Measurements from ENCODE around the gene XDH.

Gene XDH

GRCh38 chr2:31300309-31300708 lies 114.2 kb downstream of the XDH start:
- ChIA-PET CTCF (interaction anchor here (0.6 to 1.5 kb wide), 6 partner anchors 8 to 1155 kb away, joined by 3 to 6 read pairs (median 3); no protein-coding TSS in a partner anchor), POLR2A (no interaction called here)
- DNase-seq (ENCODE audit: extremely low spot score) = no peak
- TF ChIP-seq, protein P1, sequence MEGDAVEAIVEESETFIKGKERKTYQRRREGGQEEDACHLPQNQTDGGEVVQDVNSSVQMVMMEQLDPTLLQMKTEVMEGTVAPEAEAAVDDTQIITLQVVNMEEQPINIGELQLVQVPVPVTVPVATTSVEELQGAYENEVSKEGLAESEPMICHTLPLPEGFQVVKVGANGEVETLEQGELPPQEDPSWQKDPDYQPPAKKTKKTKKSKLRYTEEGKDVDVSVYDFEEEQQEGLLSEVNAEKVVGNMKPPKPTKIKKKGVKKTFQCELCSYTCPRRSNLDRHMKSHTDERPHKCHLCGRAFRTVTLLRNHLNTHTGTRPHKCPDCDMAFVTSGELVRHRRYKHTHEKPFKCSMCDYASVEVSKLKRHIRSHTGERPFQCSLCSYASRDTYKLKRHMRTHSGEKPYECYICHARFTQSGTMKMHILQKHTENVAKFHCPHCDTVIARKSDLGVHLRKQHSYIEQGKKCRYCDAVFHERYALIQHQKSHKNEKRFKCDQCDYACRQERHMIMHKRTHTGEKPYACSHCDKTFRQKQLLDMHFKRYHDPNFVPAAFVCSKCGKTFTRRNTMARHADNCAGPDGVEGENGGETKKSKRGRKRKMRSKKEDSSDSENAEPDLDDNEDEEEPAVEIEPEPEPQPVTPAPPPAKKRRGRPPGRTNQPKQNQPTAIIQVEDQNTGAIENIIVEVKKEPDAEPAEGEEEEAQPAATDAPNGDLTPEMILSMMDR (IDR thresholded peaks at IDR 0.05; ENCODE audit: control extremely low read depth, extremely low read depth, low read depth, missing control alignments) = no peak

- TF ChIP-seq, protein P1 (IDR thresholded peaks at IDR 0.05; ENCODE audit: control extremely low read depth, extremely low read depth, low read depth, missing control alignments) = no peak
- no peak for DNase-seq (ENCODE audit: extremely low spot score)
- POLR2A ChIA-PET = no interaction called here
- CTCF ChIA-PET = interaction anchor here (1.2 to 1.5 kb wide), 4 partner anchors 10 to 129 kb away, joined by 3 to 6 read pairs (median 3); no protein-coding TSS in a partner anchor
Observed at GRCh38 chr2:31299547-31299946, 115.0 kb downstream of the XDH start.

DNA sequence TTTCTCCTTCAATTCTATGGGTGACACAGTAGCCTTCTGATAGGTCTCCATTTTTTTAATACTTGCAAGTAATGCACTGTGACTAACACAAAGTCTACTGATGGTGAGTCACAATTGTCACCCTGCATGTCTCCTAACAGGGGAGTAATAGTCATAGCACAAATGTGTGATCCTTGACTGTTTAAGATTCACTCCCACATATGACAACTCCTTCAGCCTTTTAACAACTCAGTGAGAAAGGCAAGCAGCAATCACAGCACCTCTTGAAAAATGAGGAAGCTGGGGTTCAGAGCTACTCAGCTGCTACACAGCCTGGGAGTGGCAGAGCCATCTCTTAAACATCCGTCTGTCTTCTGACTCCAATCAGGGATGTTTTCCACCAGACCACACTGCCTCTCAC lies 116.8 kb downstream of the XDH start:
- TF ChIP-seq, protein P1 (IDR thresholded peaks at IDR 0.05; ENCODE audit: control extremely low read depth, extremely low read depth, low read depth, missing control alignments) = no peak
- no peak for DNase-seq (ENCODE audit: extremely low spot score)
- ChIA-PET CTCF (no interaction called here), POLR2A (no interaction called here)

- TF ChIP-seq, protein P1 (IDR thresholded peaks at IDR 0.05; ENCODE audit: control extremely low read depth, extremely low read depth, low read depth, missing control alignments) = no peak
- no peak for DNase-seq (ENCODE audit: extremely low spot score)
- ChIA-PET POLR2A (no interaction called here), CTCF (interaction anchor here (1.1 kb wide), 1 partner anchor 16 kb away, joined by 3 read pairs; no protein-coding TSS in a partner anchor)
Observed at GRCh38 chr2:31296641-31297287, 117.8 kb downstream of the XDH start.

DNA sequence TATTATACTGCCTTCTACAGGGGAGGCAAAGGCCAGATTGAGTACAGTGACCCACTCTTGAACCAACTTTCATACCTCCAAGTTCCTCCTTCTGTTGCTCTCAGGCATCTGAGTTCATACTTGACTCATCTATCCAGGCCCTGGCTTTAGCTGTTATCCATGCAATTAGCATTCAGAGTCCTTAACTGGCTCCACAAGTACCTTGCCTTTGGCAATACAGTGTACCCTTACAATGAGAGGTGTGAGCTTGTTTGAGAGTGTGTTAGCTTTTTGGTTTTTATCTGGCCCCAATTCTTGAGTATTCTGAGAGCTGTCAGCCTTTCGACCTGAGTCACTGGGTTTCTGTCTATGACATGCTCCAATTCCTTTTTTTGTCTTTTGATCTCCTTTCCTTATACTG lies 120.3 kb downstream of the XDH start:
- TF ChIP-seq, protein P1 (IDR thresholded peaks at IDR 0.05; ENCODE audit: control extremely low read depth, extremely low read depth, low read depth, missing control alignments) = no peak
- no peak for DNase-seq (ENCODE audit: extremely low spot score)
- CTCF ChIA-PET = interaction anchor here (1.6 to 1.7 kb wide), 2 partner anchors 15 to 86 kb away, joined by 3 to 4 read pairs; no protein-coding TSS in a partner anchor
- POLR2A ChIA-PET = no interaction called here

GRCh38 chr2:31287654-31288053 lies 126.9 kb downstream of the XDH start:
- TF ChIP-seq, protein P1 (IDR thresholded peaks at IDR 0.05; ENCODE audit: control extremely low read depth, extremely low read depth, low read depth, missing control alignments) = no peak
- no peak for DNase-seq (ENCODE audit: extremely low spot score)
- CTCF ChIA-PET = interaction anchor here (1.0 to 1.4 kb wide), 3 partner anchors 20 to 46 kb away, joined by 3 to 4 read pairs (median 4); no protein-coding TSS in a partner anchor
- POLR2A ChIA-PET = no interaction called here
